SK-N-SH treated with all-trans-retinoic acid at 6 μM for 48 hours (cell line): ENCODE results near the gene RAB35.

Experiments
- ATAC-seq: fragments of 200-7000 bp; cut with Tn5 transposase; 3 replicates; pipeline ENCODE4 v1.9.1; 2020; ENCODE audit warnings: mild to moderate bottlenecking, moderate library complexity
- ARNTL ChIP-seq: fragments of 450-650 bp; formaldehyde crosslinking; IDR thresholded peaks from 2 replicates; pipeline ENCODE4 v1.5.0; 2020; ENCODE audit warnings: low read depth, mild to moderate bottlenecking, moderate library complexity, borderline replicate concordance
- BACH2 ChIP-seq: fragments of 250-450 bp; sonication (Bioruptor Pico); IDR thresholded peaks from 2 replicates; pipeline ENCODE4 v1.9.0; 2021; ENCODE audit warnings: mild to moderate bottlenecking, borderline replicate concordance
- CREB5 ChIP-seq: fragments of 250-450 bp; sonication (Bioruptor Pico); IDR thresholded peaks from 2 replicates; pipeline ENCODE4 v1.5.1; 2020; ENCODE audit warnings: low read depth, mild to moderate bottlenecking, moderate library complexity
- CSDC2 ChIP-seq: fragments of 250-450 bp; sonication (Bioruptor Pico); IDR thresholded peaks from 2 replicates; pipeline ENCODE4 v1.5.0; 2020; ENCODE audit warnings: mild to moderate bottlenecking, moderate library complexity
- ESRRG ChIP-seq: fragments of 250-450 bp; sonication (Bioruptor Pico); IDR thresholded peaks from 2 replicates; pipeline ENCODE4 v1.6.1; 2021; ENCODE audit warnings: mild to moderate bottlenecking
- GLIS3 ChIP-seq: fragments of 250-450 bp; sonication (Bioruptor Pico); IDR thresholded peaks from 2 replicates; pipeline ENCODE4 v1.5.0; 2020; ENCODE audit warnings: mild to moderate bottlenecking, moderate library complexity
- ISL1 ChIP-seq: fragments of 250-450 bp; sonication (Bioruptor Pico); IDR thresholded peaks from 2 replicates; pipeline ENCODE4 v2.1.2; 2022; ENCODE audit warnings: mild to moderate bottlenecking, moderate library complexity
- OSR1 ChIP-seq: fragments of 250-450 bp; sonication (Bioruptor Pico); IDR thresholded peaks from 2 replicates; pipeline ENCODE4 v1.8.0; 2022; ENCODE audit warnings: moderate library complexity, mild to moderate bottlenecking, inconsistent platforms
- PATZ1 ChIP-seq: fragments of 250-450 bp; sonication (Bioruptor Pico); IDR thresholded peaks from 2 replicates; pipeline ENCODE4 v1.8.0; 2020; ENCODE audit warnings: mild to moderate bottlenecking, moderate library complexity, borderline replicate concordance
- POU6F1 ChIP-seq: fragments of 250-450 bp; sonication (Bioruptor Pico); IDR thresholded peaks from 2 replicates; pipeline ENCODE4 v1.8.0; 2021; ENCODE audit warnings: low read depth, mild to moderate bottlenecking, moderate library complexity, borderline replicate concordance
- PPARA ChIP-seq: fragments of 250-450 bp; sonication (Bioruptor Pico); IDR thresholded peaks from 2 replicates; pipeline ENCODE4 v1.5.0; 2020; ENCODE audit warnings: mild to moderate bottlenecking, borderline replicate concordance
- RARB ChIP-seq: fragments of 250-450 bp; sonication (Bioruptor Pico); IDR thresholded peaks from 2 replicates; pipeline ENCODE4 v1.8.0; 2021; ENCODE audit warnings: mild to moderate bottlenecking, moderate library complexity
- SNAI2 ChIP-seq: fragments of 250-450 bp; sonication (Bioruptor Pico); IDR thresholded peaks from 2 replicates; pipeline ENCODE4 v1.5.0; 2020; ENCODE audit warnings: mild to moderate bottlenecking, moderate library complexity
- TCF4 ChIP-seq: fragments of 250-450 bp; sonication (Bioruptor Pico); IDR thresholded peaks from 2 replicates; pipeline ENCODE4 v1.8.0; 2021; ENCODE audit warnings: mild to moderate bottlenecking, moderate library complexity, borderline replicate concordance
- TOX ChIP-seq: fragments of 250-450 bp; sonication (Bioruptor Pico); IDR thresholded peaks from 2 replicates; pipeline ENCODE4 v1.8.0; 2021; ENCODE audit warnings: mild to moderate bottlenecking, moderate library complexity, borderline replicate concordance
- TSHZ2 ChIP-seq: fragments of 250-450 bp; sonication (Bioruptor Pico); IDR thresholded peaks from 2 replicates; pipeline ENCODE4 v1.5.0; 2020; ENCODE audit warnings: mild to moderate bottlenecking, moderate library complexity
- ZFP3 ChIP-seq: fragments of 250-450 bp; sonication (Bioruptor Pico); IDR thresholded peaks from 2 replicates; pipeline ENCODE4 v1.5.0; 2020; ENCODE audit warnings: mild to moderate bottlenecking, moderate library complexity
- ZFP30 ChIP-seq: fragments of 450-650 bp; formaldehyde crosslinking; IDR thresholded peaks from 2 replicates; pipeline ENCODE4 v1.5.0; 2022; ENCODE audit warnings: mild to moderate bottlenecking, moderate library complexity
- ZNF70 ChIP-seq: fragments of 450-650 bp; formaldehyde crosslinking; IDR thresholded peaks from 2 replicates; pipeline ENCODE4 v1.5.0; 2020; ENCODE audit warnings: mild to moderate bottlenecking, moderate library complexity

RAB35 gene

GRCh38 chr12:120069278-120069677, 47.3 kb downstream of the RAB35 start:
- no peak for TF ChIP-seq GLIS3 (CRISPR knock-in tag)
- no peak for TF ChIP-seq TOX
- no peak for TF ChIP-seq TCF4
- no peak for ATAC-seq

GRCh38 chr12:120067901-120068300, 48.7 kb downstream of the RAB35 start:
- TF ChIP-seq ISL1 (no peak), OSR1 (CRISPR knock-in tag) (no peak), BACH2 (CRISPR knock-in tag) (no peak), CSDC2 (no peak), SNAI2 (CRISPR knock-in tag) (no peak), PATZ1 (CRISPR knock-in tag) (no peak), TCF4 (no peak), TSHZ2 (no peak), ARNTL (CRISPR knock-in tag) (no peak), CREB5 (no peak)
- no peak for ATAC-seq

GRCh38 chr12:120067084-120067869, 49.3 kb downstream of the RAB35 start:
- no peak for TF ChIP-seq ISL1
- TF ChIP-seq, all 23 proteins: peak for 0
- ATAC-seq: no peak

GRCh38 chr12:120066341-120066740, 50.2 kb downstream of the RAB35 start:
- ATAC-seq: no peak
- TF ChIP-seq RARB (CRISPR knock-in tag): no peak
- no peak for TF ChIP-seq BACH2 (CRISPR knock-in tag)
- TF ChIP-seq OSR1 (CRISPR knock-in tag): no peak
- TF ChIP-seq PPARA: no peak
- TF ChIP-seq TOX: no peak
- no peak for TF ChIP-seq ZNF70 (CRISPR knock-in tag)
- no peak for TF ChIP-seq ZFP3
- TF ChIP-seq ZFP30 (CRISPR knock-in tag): no peak
- TF ChIP-seq ISL1: no peak
- no peak for TF ChIP-seq GLIS3 (CRISPR knock-in tag)
- no peak for TF ChIP-seq POU6F1 (CRISPR knock-in tag)

GRCh38 chr12:120065472-120065871, 51.1 kb downstream of the RAB35 start:
- ATAC-seq: no peak
- TF ChIP-seq TSHZ2 (no peak), BACH2 (CRISPR knock-in tag) (no peak), ESRRG (CRISPR knock-in tag) (no peak)
